ENCODE results near the gene OR14A16. TPM values are rescaled to one million over a fixed set of nuclear protein-coding genes. Genes with fewer than 3 reads are reported as not detected.

Gene OR14A16
- total RNA-seq, 1 experiment from 2014 or later, result 0.15 TPM

DNA sequence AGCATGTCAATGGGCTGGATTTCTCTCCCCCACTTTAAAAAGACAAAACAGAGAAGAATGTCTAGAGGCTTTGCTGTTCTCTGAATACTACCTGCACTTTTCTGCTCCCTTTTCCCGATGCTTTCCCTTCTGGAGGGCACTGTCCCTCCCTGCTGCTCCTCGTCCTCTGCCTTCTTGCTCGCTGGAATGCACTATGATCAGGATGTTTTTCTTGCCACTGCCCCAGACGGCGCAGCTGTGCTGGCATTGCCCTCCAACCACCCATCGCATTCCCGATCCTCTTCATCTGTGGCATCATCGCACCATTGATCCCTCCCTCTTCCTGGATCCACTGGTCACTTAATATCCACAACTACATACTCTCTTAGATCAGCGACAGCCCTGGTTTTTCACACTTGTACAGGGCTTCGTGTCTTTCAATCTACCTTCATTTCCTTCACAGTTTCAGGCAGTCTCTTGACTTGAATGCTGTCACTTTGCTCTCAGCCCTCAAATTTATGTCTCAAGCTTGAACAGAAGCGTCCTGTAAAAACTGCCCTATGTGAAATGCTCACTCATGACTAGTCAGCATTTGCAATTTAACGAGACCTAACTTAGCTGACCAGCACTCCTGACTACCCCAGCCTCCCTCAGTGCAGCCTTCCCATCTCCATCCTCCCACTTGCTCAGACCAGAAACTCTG is 21.2 kb upstream of the OR14A16 start:
- TF ChIP-seq, protein P1, sequence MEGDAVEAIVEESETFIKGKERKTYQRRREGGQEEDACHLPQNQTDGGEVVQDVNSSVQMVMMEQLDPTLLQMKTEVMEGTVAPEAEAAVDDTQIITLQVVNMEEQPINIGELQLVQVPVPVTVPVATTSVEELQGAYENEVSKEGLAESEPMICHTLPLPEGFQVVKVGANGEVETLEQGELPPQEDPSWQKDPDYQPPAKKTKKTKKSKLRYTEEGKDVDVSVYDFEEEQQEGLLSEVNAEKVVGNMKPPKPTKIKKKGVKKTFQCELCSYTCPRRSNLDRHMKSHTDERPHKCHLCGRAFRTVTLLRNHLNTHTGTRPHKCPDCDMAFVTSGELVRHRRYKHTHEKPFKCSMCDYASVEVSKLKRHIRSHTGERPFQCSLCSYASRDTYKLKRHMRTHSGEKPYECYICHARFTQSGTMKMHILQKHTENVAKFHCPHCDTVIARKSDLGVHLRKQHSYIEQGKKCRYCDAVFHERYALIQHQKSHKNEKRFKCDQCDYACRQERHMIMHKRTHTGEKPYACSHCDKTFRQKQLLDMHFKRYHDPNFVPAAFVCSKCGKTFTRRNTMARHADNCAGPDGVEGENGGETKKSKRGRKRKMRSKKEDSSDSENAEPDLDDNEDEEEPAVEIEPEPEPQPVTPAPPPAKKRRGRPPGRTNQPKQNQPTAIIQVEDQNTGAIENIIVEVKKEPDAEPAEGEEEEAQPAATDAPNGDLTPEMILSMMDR (conservative IDR thresholded peaks at IDR 0.05), result no peak
- H2AK5ac ChIP-seq (ENCODE audit: insufficient read length, low read length), result no peak overlapping the region
- no peaks in the 10 kb centered on the region for H4K20me1 ChIP-seq (ENCODE audit: control insufficient read depth, insufficient read depth, insufficient read length)
- H3K9ac ChIP-seq (ENCODE audit: extremely low read depth, insufficient read length, low read length), result no peak overlapping the region
- WGBS (ENCODE audit: extremely low coverage, insufficient read length, low lambda C conversion rate), result no CpG with 5 or more reads among the region's 12 CpGs
- no peak overlapping the region for H4K91ac ChIP-seq (ENCODE audit: insufficient read length, low read depth, low read length)
- H3K79me2 ChIP-seq (ENCODE audit: insufficient read depth, low read length), result no peaks in the 10 kb centered on the region
- no peak overlapping the region for H3K23ac ChIP-seq (ENCODE audit: insufficient read length, low read depth, low read length)
- H3K36me3 Mint-ChIP-seq (ENCODE audit: insufficient read depth in 1 of 3, low read depth in 3 of 3), result peaks cover 0 to 2% (median 0%) of the 10 kb centered on the region in 3 experiments; a peak in 2 of 7 replicates
- H3K27me3 Mint-ChIP-seq (ENCODE audit: low read depth), result no peaks in the 10 kb centered on the region
- H2BK20ac ChIP-seq (ENCODE audit: low read depth, low read length, poor library complexity, severe bottlenecking), result no peak overlapping the region
- H4K8ac ChIP-seq (replicated peaks; ENCODE audit: insufficient read length, low read depth, low read length), result no peak overlapping the region
- H2BK12ac ChIP-seq (ENCODE audit: insufficient read length, low read depth, low read length), result no peak overlapping the region
- H4K5ac ChIP-seq (ENCODE audit: insufficient read length, low read depth, low read length), result no peak overlapping the region
- H3K23me2 ChIP-seq (ENCODE audit: insufficient read length, low read depth, low read length, poor library complexity, severe bottlenecking), result no peaks in the 10 kb centered on the region
- no peak overlapping the region for H2BK15ac ChIP-seq (ENCODE audit: low read depth, low read length)
- no peaks in the 10 kb centered on the region for H3K27me3 ChIP-seq (ENCODE audit: insufficient read depth, low read length)
- DNase-seq, result no peak
- no peak overlapping the region for H3K27ac ChIP-seq (ENCODE audit: insufficient read length, low read depth, low read length)
- H3K4ac ChIP-seq (ENCODE audit: low read depth, low read length), result no peak overlapping the region
- H3K27ac Mint-ChIP-seq, result no peak overlapping the region
- H3K9me3 Mint-ChIP-seq, result peaks cover 22 to 27% of the 10 kb centered on the region in 2 experiments
- 0 out of 4 replicates have a peak, but pooled peaks cover 0 to 2% of the 10 kb centered on the region in 2 experiments for H3K4me1 Mint-ChIP-seq
- H3K56ac ChIP-seq (ENCODE audit: insufficient read length, low read depth, low read length), result no peak overlapping the region
- no peak overlapping the region for H3K18ac ChIP-seq (ENCODE audit: insufficient read length, low read depth, low read length)
- H3K9me3 ChIP-seq (ENCODE audit: control insufficient read depth, low read depth, low read length), result peaks cover 19% of the 10 kb centered on the region
- H3K14ac ChIP-seq (ENCODE audit: insufficient read depth, low read length), result no peak overlapping the region
- H3K4me3 Mint-ChIP-seq, result no peak overlapping the region
- H3T11ph ChIP-seq (ENCODE audit: low read length), result no peak overlapping the region
- H2BK120ac ChIP-seq (ENCODE audit: low read depth, low read length, poor library complexity, severe bottlenecking), result no peak overlapping the region
- no peak overlapping the region for H2AFZ ChIP-seq (ENCODE audit: low read length)
- H3K4me1 ChIP-seq (ENCODE audit: insufficient read depth, low read length), result no peaks in the 10 kb centered on the region
- H3K4me2 ChIP-seq (ENCODE audit: insufficient read depth, insufficient read length, low read length), result no peak overlapping the region
- no peaks in the 10 kb centered on the region for H3K79me1 ChIP-seq (ENCODE audit: insufficient read depth, low read depth, low read length, poor library complexity, severe bottlenecking)
- H2BK5ac ChIP-seq (ENCODE audit: insufficient read length, low read length), result no peak overlapping the region

Measured in H9 (cell line).